Measurements from ENCODE around the gene GNAZ.

Gene GNAZ

DNA sequence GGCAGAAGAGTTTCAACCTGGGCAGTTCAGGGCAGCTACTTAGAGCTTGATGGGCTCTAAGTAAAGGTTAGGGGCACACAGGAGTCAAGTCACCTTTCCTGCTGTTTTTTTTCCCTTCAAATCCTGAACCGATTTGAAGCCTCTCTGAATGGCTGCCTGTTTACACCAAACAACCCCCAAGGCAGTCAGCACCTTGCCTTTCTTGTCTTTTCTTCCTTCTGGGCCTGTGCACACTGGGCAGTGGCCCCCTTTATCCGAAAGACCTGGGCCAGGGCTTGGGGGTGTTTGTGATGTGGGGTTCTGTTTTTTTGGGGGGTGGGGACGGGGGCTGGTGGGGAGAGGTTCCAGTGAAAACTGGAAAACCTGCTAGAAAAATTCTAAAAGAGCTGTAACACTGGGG lies 67.1 kb downstream of the GNAZ start:
- DNase-seq (ENCODE audit: low spot score) = no peak
- TF ChIP-seq, protein P1, sequence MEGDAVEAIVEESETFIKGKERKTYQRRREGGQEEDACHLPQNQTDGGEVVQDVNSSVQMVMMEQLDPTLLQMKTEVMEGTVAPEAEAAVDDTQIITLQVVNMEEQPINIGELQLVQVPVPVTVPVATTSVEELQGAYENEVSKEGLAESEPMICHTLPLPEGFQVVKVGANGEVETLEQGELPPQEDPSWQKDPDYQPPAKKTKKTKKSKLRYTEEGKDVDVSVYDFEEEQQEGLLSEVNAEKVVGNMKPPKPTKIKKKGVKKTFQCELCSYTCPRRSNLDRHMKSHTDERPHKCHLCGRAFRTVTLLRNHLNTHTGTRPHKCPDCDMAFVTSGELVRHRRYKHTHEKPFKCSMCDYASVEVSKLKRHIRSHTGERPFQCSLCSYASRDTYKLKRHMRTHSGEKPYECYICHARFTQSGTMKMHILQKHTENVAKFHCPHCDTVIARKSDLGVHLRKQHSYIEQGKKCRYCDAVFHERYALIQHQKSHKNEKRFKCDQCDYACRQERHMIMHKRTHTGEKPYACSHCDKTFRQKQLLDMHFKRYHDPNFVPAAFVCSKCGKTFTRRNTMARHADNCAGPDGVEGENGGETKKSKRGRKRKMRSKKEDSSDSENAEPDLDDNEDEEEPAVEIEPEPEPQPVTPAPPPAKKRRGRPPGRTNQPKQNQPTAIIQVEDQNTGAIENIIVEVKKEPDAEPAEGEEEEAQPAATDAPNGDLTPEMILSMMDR (IDR thresholded peaks at IDR 0.05; ENCODE audit: extremely low read depth, missing control alignments) = no peak

DNA sequence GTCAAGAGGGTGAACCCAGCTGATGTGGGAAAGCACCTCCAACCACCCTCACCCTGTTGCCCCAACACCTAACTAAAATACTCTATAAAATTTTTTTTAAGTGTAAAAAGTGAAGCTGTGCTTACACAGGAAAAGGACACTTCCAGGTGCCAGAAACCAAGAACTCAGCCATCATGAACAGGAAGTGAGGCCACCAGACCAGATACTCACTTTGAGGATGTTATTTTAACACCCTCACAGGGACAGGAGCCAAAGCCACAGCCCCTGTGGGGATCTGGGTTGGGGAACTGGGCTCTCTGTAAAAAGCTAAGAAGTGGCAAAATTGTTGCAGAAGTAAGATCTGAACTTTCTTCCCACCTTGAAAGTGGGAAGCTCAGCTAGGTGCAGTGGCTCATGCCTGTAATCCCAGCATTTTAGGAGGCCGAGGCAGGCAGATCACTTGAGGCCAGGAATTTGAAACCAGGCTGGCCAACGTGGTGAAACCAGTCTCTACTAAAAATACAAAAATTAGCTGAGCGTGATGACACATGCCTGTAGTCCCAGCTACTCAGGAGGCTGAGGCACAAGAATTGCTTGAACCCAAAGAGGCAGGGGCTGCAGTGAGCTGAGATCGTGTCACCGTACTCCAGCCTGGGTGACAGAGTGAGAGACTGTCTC lies 67.7 kb downstream of the GNAZ start:
- TF ChIP-seq, protein P1 (IDR thresholded peaks at IDR 0.05; ENCODE audit: extremely low read depth, missing control alignments) = no peak
- peak; percentile 64 for DNase-seq (ENCODE audit: low spot score)

DNA sequence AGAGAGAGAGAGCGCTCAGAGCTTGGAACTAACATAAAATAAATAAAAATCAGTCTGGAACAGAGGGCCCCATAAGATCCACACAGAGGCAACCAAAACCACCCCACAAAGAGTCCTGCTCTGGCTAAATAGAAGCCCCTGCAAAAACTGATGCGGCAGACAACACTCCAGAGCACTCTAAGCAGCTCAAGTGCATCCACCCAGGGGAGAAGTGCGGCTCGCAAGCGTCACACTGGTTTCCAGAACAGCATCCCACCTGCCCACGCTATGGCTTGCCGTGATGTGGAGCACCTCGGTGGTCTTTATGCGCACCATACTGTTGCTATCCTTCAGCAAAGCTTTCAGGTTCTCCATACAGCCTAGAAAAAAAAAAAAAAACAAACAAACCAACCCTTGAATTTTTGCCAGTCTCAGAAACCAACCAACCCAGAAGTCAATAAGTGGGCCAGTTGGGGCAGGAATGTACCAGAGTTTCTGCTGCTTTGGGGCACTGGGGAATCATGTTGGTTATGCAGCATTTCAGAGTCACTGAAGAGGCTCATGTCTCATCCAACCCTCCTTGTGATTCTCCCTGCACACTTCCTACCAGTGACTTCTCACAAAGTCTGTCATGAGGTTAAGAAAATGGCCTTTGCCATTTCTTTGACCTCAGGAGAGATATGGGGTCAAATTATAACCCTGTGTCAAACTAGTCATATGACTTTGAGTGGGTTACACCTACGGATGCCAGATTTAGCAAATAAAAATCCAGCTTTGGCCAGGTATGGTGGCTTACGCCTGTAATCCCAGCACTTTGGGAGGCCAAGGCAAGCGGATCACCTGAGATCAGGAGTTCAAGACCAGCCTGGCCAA lies 68.5 kb downstream of the GNAZ start:
- DNase-seq (ENCODE audit: low spot score) = no peak
- TF ChIP-seq, protein P1 (IDR thresholded peaks at IDR 0.05; ENCODE audit: extremely low read depth, missing control alignments) = no peak

- TF ChIP-seq, protein P1 (IDR thresholded peaks at IDR 0.05; ENCODE audit: extremely low read depth, missing control alignments) = no peak
- DNase-seq (ENCODE audit: low spot score) = no peak
Measured at GRCh38 chr22:23140385-23140784, 70.1 kb downstream of the GNAZ start.

GRCh38 chr22:23142546-23143105 lies 72.3 kb downstream of the GNAZ start:
- no peak for DNase-seq (ENCODE audit: low spot score)
- TF ChIP-seq, protein P1 (IDR thresholded peaks at IDR 0.05; ENCODE audit: extremely low read depth, missing control alignments) = no peak

DNA sequence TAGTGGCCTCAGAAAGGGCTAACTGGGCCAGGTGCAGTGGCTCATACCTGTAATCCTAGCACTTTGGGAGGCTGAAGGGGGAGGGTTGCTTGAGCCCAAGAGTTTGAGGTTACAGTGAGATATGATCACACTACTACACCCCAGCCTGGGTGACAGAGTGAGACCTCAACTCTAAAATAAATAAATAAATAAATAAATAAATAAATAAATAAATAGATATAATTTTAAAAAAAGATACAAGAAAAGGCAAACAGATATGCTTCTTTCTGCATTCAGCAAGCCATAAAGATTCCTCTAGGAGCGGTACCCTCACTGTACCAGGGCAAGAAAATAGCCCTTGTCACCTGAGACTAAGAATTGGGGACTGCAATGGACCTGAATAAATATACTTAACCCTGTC lies 72.8 kb downstream of the GNAZ start:
- TF ChIP-seq, protein P1 (IDR thresholded peaks at IDR 0.05; ENCODE audit: extremely low read depth, missing control alignments) = no peak
- no peak for DNase-seq (ENCODE audit: low spot score)

GRCh38 chr22:23144432-23144831 lies 74.1 kb downstream of the GNAZ start:
- DNase-seq (ENCODE audit: low spot score) = no peak
- TF ChIP-seq, protein P1 (IDR thresholded peaks at IDR 0.05; ENCODE audit: extremely low read depth, missing control alignments) = no peak
